ENCODE results near the gene RBBP8.

GRCh38 chr18:23032030-23032582 is 99.0 kb downstream of the RBBP8 start:
- TF ChIP-seq, protein P1, sequence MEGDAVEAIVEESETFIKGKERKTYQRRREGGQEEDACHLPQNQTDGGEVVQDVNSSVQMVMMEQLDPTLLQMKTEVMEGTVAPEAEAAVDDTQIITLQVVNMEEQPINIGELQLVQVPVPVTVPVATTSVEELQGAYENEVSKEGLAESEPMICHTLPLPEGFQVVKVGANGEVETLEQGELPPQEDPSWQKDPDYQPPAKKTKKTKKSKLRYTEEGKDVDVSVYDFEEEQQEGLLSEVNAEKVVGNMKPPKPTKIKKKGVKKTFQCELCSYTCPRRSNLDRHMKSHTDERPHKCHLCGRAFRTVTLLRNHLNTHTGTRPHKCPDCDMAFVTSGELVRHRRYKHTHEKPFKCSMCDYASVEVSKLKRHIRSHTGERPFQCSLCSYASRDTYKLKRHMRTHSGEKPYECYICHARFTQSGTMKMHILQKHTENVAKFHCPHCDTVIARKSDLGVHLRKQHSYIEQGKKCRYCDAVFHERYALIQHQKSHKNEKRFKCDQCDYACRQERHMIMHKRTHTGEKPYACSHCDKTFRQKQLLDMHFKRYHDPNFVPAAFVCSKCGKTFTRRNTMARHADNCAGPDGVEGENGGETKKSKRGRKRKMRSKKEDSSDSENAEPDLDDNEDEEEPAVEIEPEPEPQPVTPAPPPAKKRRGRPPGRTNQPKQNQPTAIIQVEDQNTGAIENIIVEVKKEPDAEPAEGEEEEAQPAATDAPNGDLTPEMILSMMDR (IDR thresholded peaks at IDR 0.05; ENCODE audit: insufficient read depth, low read length, poor library complexity, severe bottlenecking) = no peak
- TF ChIP-seq EZH2phosphoT487 (conservative IDR thresholded peaks at IDR 0.05; ENCODE audit: low read length) = no peak
